ENCODE measurements around the gene DYNLT4. TPM values are rescaled to one million over a fixed set of nuclear protein-coding genes. Genes with fewer than 3 reads are reported as not detected.

DYNLT4 gene
- total and polyA plus RNA-seq, 2 donors (not counting 3 experiments of a cell fraction or from before 2014, with no cell fraction given), result 0.46 to 0.62 TPM

DNA sequence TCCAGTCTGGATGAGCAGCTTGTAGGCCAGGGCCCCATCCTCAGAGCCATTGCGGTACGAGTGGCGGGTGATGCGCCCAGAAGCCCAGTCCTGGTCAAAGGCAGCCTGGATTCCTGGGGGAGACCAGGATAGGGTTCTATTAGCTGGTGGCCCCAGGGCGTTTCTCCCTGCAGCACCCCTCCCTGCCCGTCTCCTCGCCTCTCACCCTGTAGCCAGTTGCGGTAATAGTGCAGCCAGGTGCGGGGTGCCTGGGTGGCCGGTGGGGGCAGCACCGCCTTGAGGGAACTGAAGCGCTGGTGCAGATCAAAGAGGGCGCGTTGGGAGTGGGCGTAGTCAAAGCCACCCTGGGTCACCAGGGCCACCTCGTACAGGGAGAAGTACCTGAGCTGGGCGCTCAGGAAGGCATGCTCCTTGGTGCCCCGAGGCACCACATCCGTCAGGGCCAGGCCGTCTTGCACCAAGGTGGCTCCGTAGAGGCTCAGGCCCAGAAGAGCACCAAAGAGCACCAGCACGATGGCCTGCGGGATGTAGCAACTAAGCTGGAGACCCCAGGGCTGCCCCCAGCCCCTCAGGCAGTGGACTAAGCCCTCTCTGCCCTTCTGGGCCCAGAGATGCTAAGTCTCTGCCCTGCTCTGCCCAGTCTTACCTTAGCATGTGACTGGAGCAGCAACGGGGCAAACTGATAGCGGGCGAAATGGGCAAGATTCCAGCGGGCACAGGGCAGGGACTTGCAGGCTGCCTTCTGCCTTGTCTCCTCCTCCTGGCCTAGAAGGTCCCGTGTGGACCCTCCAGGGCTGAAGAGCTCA lies 20.2 kb upstream of the DYNLT4 start:
- no peaks in the 10 kb centered on the region for H3K4me1 ChIP-seq (ENCODE audit: control insufficient read depth, extremely low read depth, insufficient read depth, low read length)
- H3K9ac ChIP-seq (replicated peaks; ENCODE audit: extremely low read depth, insufficient read depth, low read length), result no peak overlapping the region
- H3K27ac ChIP-seq (ENCODE audit: insufficient read depth, low read depth, low read length), result no peak overlapping the region
- intact Hi-C loops (cut with micrococcal nuclease) (no loop called here), dilution Hi-C loops (cut with MboI; ENCODE audit: extremely low pct_ligation_motif_present, low sequenced_read_pairs) (no loop called here)
- H3K27me3 ChIP-seq (ENCODE audit: control insufficient read depth in 2 of 2, insufficient read depth in 2 of 2, low read length in 2 of 2), result no peaks in the 10 kb centered on the region
- no peaks in the 10 kb centered on the region for H4K20me1 ChIP-seq (replicated peaks; ENCODE audit: control insufficient read depth, extremely low read depth, insufficient read depth, low read length)
- POLR2A ChIA-PET, result no interaction called here
- H3K4me3 ChIP-seq (replicated peaks in 1 of 3; ENCODE audit: insufficient read depth in 1 of 3, low read depth in 1 of 3, low read length in 3 of 3), result no peak overlapping the region
- H2AFZ ChIP-seq (ENCODE audit: low read depth, low read length), result no peak overlapping the region
- no peak overlapping the region for H3K4me2 ChIP-seq (ENCODE audit: insufficient read depth, low read length)
- DNase-seq (ENCODE audit: low read depth, low spot score) (no peak), FAIRE-seq (no peak)
- CTCF ChIA-PET, result interaction anchor here (0.6 to 0.7 kb wide), 2 partner anchors 34 to 37 kb away, joined by 3 read pairs; no protein-coding TSS in a partner anchor
- H3K79me2 ChIP-seq (ENCODE audit: control insufficient read depth, insufficient read depth, low read length), result no peaks in the 10 kb centered on the region
- TF ChIP-seq JUN (IDR thresholded peaks at IDR 0.05; ENCODE audit: borderline replicate concordance, insufficient read depth, insufficient read length, low read depth), result no peak
- no peak for TF ChIP-seq FOS (IDR thresholded peaks at IDR 0.05; ENCODE audit: borderline replicate concordance, insufficient read depth, low read length)
- TF ChIP-seq EZH2 (IDR thresholded peaks at IDR 0.05; ENCODE audit: borderline replicate concordance, low read depth, low read length, severe bottlenecking), result no peak
- no peak for TF ChIP-seq MYC (IDR thresholded peaks at IDR 0.05; ENCODE audit: low read depth, low read length)
- TF ChIP-seq GATA2 (IDR thresholded peaks at IDR 0.05; ENCODE audit: insufficient read depth, insufficient read length, low read depth, low read length), result no peak
- TF ChIP-seq POLR2A (IDR thresholded peaks at IDR 0.05; ENCODE audit: low read depth, low read length), result no peak
- no peak for TF ChIP-seq CTCF (IDR thresholded peaks at IDR 0.05; ENCODE audit: extremely low read depth in 1 of 2, insufficient read depth in 1 of 2, low read depth in 1 of 2, low read length in 2 of 2)
- TF ChIP-seq, protein P1, sequence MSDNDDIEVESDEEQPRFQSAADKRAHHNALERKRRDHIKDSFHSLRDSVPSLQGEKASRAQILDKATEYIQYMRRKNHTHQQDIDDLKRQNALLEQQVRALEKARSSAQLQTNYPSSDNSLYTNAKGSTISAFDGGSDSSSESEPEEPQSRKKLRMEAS (IDR thresholded peaks at IDR 0.05; ENCODE audit: insufficient read depth, insufficient read length), result no peak
- TF ChIP-seq POLR2AphosphoS5 (IDR thresholded peaks at IDR 0.05; ENCODE audit: insufficient read depth, low read depth, low read length), result no peak
- H3K9me3 ChIP-seq (replicated peaks; ENCODE audit: control insufficient read depth, insufficient read depth, low read length), result no peaks in the 10 kb centered on the region
- no peaks in the 10 kb centered on the region for H3K36me3 ChIP-seq (ENCODE audit: control insufficient read depth in 2 of 2, extremely low read depth in 1 of 2, insufficient read depth in 2 of 2, low read length in 2 of 2)
- no TSS peak for BruUV-seq (replicated peaks)
- no peaks in the 10 kb centered on the region for H3K9me1 ChIP-seq (replicated peaks; ENCODE audit: control insufficient read depth, extremely low read depth, insufficient read depth, low read length)
